Cardiac fibroblast (primary cell): ENCODE data around the gene TNC.

ENCODE experiments used
- DNase-seq, 2 donors: peaks; one replicate each; pipeline versions ENCODE4 v3.0.0 to v3.0.0-alpha.2; 2010; ENCODE audit warnings: low read depth in 2 of 2
- H3K4me3 ChIP-seq, 2 donors: replicated peaks in 1 of 2; 1 replicate in 1 of 2; 2 replicates in 1 of 2; pipeline ENCODE4 v1.5.1; 2011; ENCODE audit warnings: low read depth in 2 of 2, low read length in 2 of 2, mild to moderate bottlenecking in 2 of 2, moderate library complexity in 1 of 2
- TF ChIP-seq, protein P1 (sequence below): IDR thresholded peaks from one replicate; pipeline ENCODE4 v1.5.1; 2011; ENCODE audit warnings: low read depth, mild to moderate bottlenecking, low read length, inconsistent platforms

Gene TNC

DNA sequence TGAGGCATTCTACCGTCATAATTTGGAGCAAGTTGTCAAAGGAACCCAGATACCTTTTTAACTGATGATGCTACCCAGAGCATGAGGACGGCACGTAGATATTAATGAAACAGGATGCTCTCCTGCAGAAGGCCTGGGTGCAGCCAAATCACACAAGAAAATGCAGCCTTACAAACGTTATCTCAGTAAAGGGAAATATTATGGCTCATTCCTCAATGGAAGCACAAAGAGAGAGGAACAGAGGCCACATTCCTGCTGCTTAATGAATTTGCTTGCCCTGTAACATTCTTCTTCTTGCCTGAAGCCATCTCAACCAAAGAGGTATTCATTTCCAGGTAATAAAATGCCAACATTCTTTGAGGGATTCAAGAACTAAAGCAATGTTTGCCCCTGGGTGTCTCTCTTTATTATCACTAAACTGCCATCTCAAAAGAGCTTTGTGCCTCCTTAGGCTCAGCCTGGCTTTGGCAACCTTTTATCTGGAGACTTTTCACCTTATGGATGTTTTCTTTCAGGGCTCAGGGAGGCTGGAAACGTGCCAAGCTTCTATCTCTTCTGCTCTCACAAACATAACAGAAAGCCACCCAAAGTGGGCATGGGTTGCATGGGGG lies 92.9 kb downstream of the TNC start:
- TF ChIP-seq, protein P1, sequence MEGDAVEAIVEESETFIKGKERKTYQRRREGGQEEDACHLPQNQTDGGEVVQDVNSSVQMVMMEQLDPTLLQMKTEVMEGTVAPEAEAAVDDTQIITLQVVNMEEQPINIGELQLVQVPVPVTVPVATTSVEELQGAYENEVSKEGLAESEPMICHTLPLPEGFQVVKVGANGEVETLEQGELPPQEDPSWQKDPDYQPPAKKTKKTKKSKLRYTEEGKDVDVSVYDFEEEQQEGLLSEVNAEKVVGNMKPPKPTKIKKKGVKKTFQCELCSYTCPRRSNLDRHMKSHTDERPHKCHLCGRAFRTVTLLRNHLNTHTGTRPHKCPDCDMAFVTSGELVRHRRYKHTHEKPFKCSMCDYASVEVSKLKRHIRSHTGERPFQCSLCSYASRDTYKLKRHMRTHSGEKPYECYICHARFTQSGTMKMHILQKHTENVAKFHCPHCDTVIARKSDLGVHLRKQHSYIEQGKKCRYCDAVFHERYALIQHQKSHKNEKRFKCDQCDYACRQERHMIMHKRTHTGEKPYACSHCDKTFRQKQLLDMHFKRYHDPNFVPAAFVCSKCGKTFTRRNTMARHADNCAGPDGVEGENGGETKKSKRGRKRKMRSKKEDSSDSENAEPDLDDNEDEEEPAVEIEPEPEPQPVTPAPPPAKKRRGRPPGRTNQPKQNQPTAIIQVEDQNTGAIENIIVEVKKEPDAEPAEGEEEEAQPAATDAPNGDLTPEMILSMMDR, result no peak
- DNase-seq, result no peak
- no peak overlapping the region for H3K4me3 ChIP-seq

DNA sequence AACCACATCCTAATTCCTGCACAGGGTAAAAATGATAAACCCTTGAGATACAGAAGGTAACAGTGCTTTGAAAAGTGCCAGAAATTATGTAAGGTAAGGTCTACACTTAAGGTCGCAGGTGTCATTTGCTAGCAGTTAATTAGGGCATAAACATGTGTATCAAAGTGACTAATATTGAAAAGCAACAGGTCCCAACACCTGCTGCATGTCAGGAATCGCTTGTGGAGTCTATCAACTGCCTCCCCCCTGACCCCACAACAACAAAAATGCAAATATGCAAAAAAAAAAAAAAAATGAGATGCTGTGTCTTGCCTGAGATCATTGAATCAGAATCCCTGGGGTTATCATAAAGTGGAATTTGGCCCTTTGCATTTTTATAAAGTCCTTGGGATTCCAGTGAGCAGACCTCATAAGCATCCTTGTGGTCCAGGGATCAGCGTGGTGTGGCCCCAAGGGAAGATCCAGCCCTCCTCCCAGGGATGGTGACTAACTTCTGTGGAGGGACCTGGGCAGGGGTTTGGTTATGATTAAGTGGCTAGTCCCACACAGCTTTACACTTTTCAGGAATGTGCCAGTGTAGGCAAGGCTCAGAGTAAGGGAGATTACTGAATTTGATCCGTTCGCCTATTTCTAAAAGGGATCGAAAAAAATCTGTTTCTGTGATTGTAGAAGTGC lies 95.1 kb downstream of the TNC start:
- peak; percentile 3 to 79 for DNase-seq
- TF ChIP-seq, protein P1, result no peak

DNA sequence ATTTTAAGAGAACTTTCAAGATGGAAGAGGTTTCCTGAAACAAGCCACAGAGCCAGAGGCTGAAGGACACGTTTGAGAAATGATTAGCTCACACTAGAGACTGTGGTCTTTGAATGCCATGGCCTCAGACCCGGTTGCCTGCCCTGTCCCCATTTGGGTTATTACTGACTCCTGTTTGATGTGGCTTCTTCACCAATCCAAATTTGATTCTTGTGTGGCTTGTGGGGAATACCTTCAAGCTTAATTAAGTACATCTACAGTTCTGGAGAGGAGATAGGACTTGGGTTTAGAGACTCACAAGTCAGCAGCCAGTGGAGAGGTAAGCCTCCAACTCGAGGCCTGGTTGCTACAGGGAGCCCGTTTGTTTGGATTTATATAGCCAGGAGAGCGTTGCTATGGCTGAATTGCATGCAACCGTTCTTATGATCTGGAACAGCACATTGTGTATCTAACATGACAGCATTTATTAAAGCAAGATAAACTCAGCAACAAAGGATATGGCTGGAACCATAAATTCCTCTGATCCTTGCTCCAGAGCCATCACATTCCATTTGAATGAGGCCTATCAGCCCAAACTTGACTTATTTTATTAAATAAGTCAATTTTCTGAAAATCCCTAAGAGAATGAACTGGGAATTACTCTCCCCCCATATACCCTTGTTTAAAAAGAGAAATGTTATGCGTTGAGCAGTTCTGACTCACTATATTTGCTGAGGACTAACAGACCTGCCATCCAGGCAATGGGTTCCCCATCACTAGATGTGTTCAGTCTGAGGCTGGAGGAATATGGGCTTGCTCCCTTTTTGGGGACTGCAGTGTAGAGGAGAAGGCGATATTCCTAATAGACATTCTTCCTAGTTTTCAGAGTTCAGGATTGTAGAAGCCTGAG lies 99.2 kb downstream of the TNC start:
- TF ChIP-seq, protein P1, result no peak
- DNase-seq, result peak; percentile 39 to 70
- no peak overlapping the region for H3K4me3 ChIP-seq

More for the DNA sequence above, 95.1 kb downstream of the TNC start:
- no peak overlapping the region for H3K4me3 ChIP-seq

DNA sequence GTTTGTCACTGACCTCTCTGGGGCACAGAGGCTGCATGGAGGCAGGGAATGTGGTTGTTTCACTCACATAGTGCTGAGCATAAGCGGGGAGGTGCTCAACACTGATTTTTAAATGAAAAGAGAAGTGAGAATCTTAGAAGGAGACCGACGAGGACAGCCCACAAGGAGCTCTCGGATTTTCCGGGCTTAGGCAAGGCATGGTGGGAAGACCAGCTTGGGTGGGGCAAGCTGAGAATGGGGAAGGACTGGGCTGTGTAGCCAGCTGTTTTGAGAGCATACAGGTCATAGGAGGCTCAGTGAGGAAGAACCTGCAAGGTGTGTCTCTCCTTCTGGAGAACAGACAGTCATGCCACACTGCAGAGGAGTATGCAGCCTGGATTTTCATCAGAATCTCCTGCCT lies 101.6 kb downstream of the TNC start:
- DNase-seq, result no peak
- H3K4me3 ChIP-seq, result no peak overlapping the region
- TF ChIP-seq, protein P1, result no peak

DNA sequence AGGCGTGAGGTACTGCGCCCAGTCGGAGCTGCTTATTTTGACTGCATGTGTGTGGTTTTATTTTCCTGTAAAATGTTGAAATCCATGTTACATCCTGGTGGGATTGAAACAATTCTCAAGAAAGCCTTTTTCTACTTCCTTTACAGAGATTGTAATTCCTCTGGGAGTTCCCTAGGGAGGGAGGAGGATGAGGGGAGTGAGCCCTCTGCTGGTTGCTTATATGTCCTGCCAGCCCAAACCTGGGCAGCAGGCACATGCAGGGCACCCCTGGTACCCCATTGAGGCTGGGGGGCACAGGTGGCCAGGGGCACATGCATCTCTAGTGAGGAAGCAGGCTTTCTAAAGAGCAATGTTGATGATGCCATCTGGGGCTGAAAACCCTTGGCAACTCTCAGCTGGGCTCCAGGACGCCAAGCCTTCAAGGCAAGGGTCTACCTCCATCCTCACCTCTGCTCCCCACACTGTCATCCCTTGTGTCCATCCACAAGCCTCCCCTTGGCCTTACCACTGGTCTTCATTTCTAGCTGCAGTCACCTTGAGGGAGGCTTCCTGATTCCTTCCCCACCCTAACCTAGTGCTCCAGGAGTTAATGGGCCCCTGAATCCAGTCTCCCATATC lies 102.8 kb downstream of the TNC start:
- TF ChIP-seq, protein P1, result peak; percentile 73
- peak; percentile 71 to 76 for DNase-seq
- H3K4me3 ChIP-seq, result no peak overlapping the region

DNA sequence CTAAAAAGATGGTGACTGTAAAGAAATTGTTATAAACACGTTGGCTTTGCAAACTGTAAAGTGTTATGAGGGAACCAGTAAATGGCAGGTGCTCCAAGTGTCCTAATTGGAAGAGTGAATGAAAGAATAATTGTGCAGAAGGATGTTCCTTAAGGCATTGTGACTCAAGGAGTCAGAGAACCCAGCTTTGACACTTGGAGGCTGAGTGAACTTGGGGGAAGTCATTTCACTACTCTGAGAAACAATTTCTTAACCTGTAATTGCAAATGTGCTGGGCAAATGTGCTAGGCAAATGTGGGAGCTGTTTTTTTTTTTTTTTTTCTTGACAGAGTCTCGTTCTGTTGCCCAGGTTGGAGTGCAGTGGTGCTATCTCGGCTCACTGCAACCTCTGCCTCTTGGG lies 103.5 kb downstream of the TNC start:
- DNase-seq, result no peak
- TF ChIP-seq, protein P1, result no peak
- H3K4me3 ChIP-seq, result no peak overlapping the region
